ENCODE results near the gene PDE8B. TPM values are rescaled to one million over a fixed set of nuclear protein-coding genes. Genes with fewer than 3 reads are reported as not detected.

Gene PDE8B
- total RNA-seq, 1 donor from 2014 or later, result 5.3 TPM

GRCh38 chr5:77431286-77431685, 220.8 kb downstream of the PDE8B start:
- H3K36me3 ChIP-seq, result peaks cover 63% of the 10 kb centered on the region
- ATAC-seq, result no peak

GRCh38 chr5:77431719-77432118, 221.2 kb downstream of the PDE8B start:
- ATAC-seq (no peak), DNase-seq (no peak)
- H3K9me3 ChIP-seq, result no peaks in the 10 kb centered on the region
- intact Hi-C loops (cut with DNase I), result no loop called here
- H3K27me3 ChIP-seq (ENCODE audit: low read depth), result no peaks in the 10 kb centered on the region
- H3K27ac ChIP-seq, result no peak overlapping the region
- H3K4me1 ChIP-seq, result no peaks in the 10 kb centered on the region
- H3K36me3 ChIP-seq, result peaks cover 67% of the 10 kb centered on the region
- no peak for TF ChIP-seq CTCF (IDR thresholded peaks at IDR 0.05)
- H3K4me3 ChIP-seq, result no peak overlapping the region

More at GRCh38 chr5:77431286-77431685, 220.8 kb downstream of the PDE8B start:
- Histone ChIP-seq H3K27me3 (ENCODE audit: low read depth) (no peaks in the 10 kb centered on the region), H3K9me3 (no peaks in the 10 kb centered on the region), H3K27ac (no peak overlapping the region), H3K4me3 (no peak overlapping the region), H3K4me1 (peaks cover 2% of the 10 kb centered on the region)
- intact Hi-C loops (cut with DNase I), result no loop called here
- no peak for TF ChIP-seq CTCF (IDR thresholded peaks at IDR 0.05)
- no peak for DNase-seq

DNA sequence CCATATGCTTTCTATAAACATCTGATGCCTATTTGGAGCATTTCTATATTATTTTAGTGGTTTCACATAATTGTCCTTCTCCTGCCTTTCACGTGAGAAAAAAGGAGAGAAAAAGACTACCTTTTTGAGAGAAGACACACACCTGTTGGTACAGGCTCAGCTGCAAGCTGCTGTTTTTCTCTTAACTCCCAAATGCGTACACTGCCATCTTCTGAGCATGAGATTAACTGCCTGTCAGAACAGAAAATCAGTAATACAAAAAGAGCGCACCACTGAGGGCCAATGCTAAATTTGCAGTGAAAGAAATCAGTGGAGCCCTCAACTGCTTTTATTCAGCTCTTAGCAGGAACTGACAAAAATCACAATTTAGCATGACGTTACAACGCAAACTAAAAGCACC, 226.7 kb downstream of the PDE8B start:
- no peaks in the 10 kb centered on the region for H3K4me1 ChIP-seq
- H3K4me3 ChIP-seq, result no peak overlapping the region
- ATAC-seq (peak in 1 of 2 donors; percentile 32), DNase-seq (no peak)
- H3K9me3 ChIP-seq, result no peaks in the 10 kb centered on the region
- TF ChIP-seq CTCF (IDR thresholded peaks at IDR 0.05), result peak; percentile 16
- H3K27me3 ChIP-seq (ENCODE audit: low read depth), result no peaks in the 10 kb centered on the region
- intact Hi-C loops (cut with DNase I), result no loop called here
- no peak overlapping the region for H3K27ac ChIP-seq
- peaks cover 67% of the 10 kb centered on the region for H3K36me3 ChIP-seq

DNA sequence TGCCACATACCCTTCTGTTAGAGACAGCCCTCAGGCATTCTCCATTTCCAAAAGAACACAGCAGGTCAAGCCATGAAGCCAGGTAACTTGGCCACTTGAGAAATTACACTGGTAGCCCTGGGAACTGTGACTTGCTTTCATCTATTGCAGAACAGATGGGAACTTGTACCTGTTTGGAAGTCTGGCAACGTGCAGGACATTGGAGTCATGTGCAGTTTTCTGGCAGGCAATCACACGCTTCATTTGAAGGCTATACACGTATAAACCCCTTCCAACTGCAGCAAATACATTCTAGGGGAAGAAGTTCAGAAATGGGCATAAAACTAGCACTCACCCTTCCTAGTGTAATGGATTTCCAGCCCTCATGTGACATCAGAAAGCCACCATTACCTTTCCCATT, 227.6 kb downstream of the PDE8B start:
- DNase-seq, result no peak
- no peak for ATAC-seq
- Histone ChIP-seq H3K27me3 (ENCODE audit: low read depth) (no peaks in the 10 kb centered on the region), H3K36me3 (peaks cover 59% of the 10 kb centered on the region), H3K9me3 (no peaks in the 10 kb centered on the region), H3K4me3 (no peak overlapping the region), H3K4me1 (no peaks in the 10 kb centered on the region), H3K27ac (no peak overlapping the region)
- intact Hi-C loops (cut with DNase I), result no loop called here
- TF ChIP-seq CTCF (IDR thresholded peaks at IDR 0.05), result no peak

- TF ChIP-seq CTCF (IDR thresholded peaks at IDR 0.05), result no peak
- DNase-seq (no peak), ATAC-seq (no peak)
- Histone ChIP-seq H3K36me3 (peaks cover 27% of the 10 kb centered on the region), H3K4me1 (no peaks in the 10 kb centered on the region), H3K4me3 (no peak overlapping the region), H3K27me3 (ENCODE audit: low read depth) (no peaks in the 10 kb centered on the region), H3K27ac (no peak overlapping the region), H3K9me3 (no peaks in the 10 kb centered on the region)
- intact Hi-C loops (cut with DNase I), result no loop called here
Measured at GRCh38 chr5:77443670-77444069, 233.2 kb downstream of the PDE8B start.

DNA sequence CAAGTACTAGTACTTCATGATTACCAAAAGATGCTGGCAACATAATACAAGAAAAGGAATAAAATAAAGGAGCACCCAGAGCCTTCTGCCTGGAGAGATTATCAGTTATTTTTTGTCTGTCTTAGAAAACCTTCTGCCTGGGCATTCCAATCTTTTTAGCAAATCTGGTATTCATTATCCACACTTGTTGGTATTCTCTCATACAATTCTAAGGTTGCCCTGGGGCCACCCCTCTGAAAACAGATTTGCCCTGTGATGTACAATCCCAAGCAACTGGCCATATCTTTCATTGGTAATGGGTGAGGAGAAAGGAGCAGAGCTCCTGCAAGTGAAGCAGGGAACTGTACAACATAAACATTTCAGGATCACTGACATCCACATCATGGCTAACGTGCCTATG, 233.9 kb downstream of the PDE8B start:
- DNase-seq, result no peak
- no peak for TF ChIP-seq CTCF (IDR thresholded peaks at IDR 0.05)
- Histone ChIP-seq H3K27me3 (ENCODE audit: low read depth) (no peaks in the 10 kb centered on the region), H3K4me3 (no peak overlapping the region), H3K27ac (no peak overlapping the region), H3K4me1 (no peaks in the 10 kb centered on the region), H3K9me3 (no peaks in the 10 kb centered on the region), H3K36me3 (peaks cover 32% of the 10 kb centered on the region)
- ATAC-seq, result no peak
- intact Hi-C loops (cut with DNase I), result no loop called here

All from lower lobe of right lung (tissue), 2 donors.